VCaP (cell line): ENCODE measurements around the gene MAP3K5.

Source experiments
- H3K27ac ChIP-seq: fragments of 450-650 bp; 2 replicates; pipeline ENCODE4 v1.5.1; 2017
- CTCF ChIP-seq: fragments of 450-650 bp; conservative IDR thresholded peaks from 2 replicates; pipeline ENCODE4 v1.5.1; 2017; ENCODE audit warnings: mild to moderate bottlenecking, moderate library complexity

The MAP3K5 gene

DNA sequence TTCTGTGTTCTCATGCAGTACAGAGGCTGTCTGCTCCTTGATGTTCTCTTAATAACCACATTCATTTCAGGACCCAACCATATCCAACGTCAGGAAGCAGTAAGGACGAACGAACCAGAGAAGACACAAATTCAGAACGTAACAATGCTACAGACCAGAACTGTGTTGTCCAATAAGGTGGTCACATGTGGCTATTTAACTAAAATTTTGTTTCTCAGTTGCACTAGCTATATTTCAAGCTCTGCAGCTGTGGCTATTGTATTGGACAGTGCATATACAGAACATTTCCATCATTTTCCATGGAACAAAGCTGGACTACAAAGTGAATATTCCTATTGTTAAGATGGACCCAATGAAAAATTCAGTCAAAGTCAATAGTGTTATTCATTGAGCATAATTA is 269.1 kb downstream of the MAP3K5 start:
- H3K27ac ChIP-seq, result no peak overlapping the region

DNA sequence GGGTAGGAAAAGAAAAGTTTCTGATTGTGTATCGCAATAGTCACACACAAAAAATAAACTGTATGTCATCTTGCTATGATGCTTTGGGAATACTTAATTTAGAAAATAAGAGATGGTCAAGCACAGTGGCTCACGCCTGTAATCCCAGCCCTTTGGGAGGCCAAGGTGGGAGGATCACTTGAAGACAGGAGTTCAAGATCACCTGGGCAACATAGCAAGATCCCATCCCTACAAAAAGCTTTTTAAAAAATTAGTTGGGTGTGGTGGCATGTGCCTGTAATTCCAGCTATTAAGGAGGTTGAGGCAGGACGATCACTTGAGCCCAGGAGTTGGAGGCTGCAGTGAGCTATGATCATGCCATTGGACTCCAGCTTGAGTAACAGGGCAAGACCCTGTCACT is 269.6 kb downstream of the MAP3K5 start:
- TF ChIP-seq CTCF, result no peak

More for the DNA sequence above, 269.1 kb downstream of the MAP3K5 start:
- TF ChIP-seq CTCF, result no peak

GRCh38 chr6:136521911-136522310 is 270.4 kb downstream of the MAP3K5 start:
- no peak for TF ChIP-seq CTCF
- no peak overlapping the region for H3K27ac ChIP-seq

More for the DNA sequence above, 269.6 kb downstream of the MAP3K5 start:
- H3K27ac ChIP-seq, result no peak overlapping the region

- no peak for TF ChIP-seq CTCF
- H3K27ac ChIP-seq, result no peak overlapping the region
These were observed 270.9 kb downstream of the MAP3K5 start for GRCh38 chr6:136521427-136521826.

GRCh38 chr6:136520517-136520916 is 271.8 kb downstream of the MAP3K5 start:
- TF ChIP-seq CTCF, result no peak
- H3K27ac ChIP-seq, result no peak overlapping the region

DNA sequence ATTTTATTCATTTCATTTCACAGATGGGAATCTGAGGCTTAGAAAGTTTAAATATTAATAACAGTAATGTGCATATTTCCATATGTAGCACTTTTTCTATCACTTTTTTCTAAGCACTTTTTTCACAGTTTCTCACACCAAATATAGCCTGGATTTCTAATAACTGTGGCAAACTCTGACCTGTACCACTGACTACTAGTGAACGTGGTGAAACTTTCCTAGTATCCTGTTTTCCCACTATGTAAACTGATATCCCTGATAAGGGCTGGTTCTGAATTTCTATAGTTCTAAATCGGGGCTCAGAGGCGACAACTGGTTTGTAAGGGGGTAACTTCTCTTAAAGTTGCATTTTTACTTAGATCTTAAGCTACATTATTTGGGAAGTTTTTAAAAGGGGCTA is 274.7 kb downstream of the MAP3K5 start:
- H3K27ac ChIP-seq, result no peak overlapping the region
- no peak for TF ChIP-seq CTCF

DNA sequence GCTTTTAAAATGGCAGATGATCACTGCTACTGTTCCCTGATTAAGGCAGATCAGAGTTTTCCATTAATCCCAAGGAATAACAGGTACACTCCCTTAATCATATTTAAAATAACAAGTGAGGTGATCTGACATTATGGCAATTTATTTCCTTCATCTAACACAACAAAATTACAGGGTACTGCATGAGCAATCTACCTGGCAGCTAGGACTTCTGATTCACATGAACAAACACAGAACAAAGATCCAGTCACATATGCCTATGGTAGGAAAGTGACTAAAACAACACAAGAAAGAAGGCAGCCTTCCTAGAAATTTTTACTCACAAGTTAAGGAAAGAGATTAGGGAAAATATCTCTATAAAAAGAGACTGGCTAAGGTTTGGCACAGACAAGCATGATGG is 275.3 kb downstream of the MAP3K5 start:
- TF ChIP-seq CTCF, result no peak
- H3K27ac ChIP-seq, result no peak overlapping the region

GRCh38 chr6:136514591-136514990 is 277.7 kb downstream of the MAP3K5 start:
- TF ChIP-seq CTCF, result no peak
- H3K27ac ChIP-seq, result no peak overlapping the region
